ENCODE data around the gene TBL1XR1. TPM values are rescaled to one million over a fixed set of nuclear protein-coding genes. Genes with fewer than 3 reads are reported as not detected.

Gene TBL1XR1
- total and polyA plus RNA-seq, 2 of the 4 experiments (the other 2 are of a cell fraction), result 25.2 to 170 TPM

- Histone ChIP-seq H3K4ac (ENCODE audit: low read depth, low read length) (no peak overlapping the region), H3K56ac (ENCODE audit: extremely low read depth, insufficient read depth, low read length) (no peak overlapping the region), H3K14ac (replicated peaks; ENCODE audit: low read depth, low read length) (no peak overlapping the region), H3K4me3 (ENCODE audit: insufficient read depth, low read depth, low read length) (no peak overlapping the region), H2BK20ac (ENCODE audit: low read depth, low read length) (no peak overlapping the region), H3K27me3 (ENCODE audit: control insufficient read depth, insufficient read depth, low read length) (no peaks in the 10 kb centered on the region), H3K9me3 (ENCODE audit: control insufficient read depth, insufficient read depth, low read length) (no peaks in the 10 kb centered on the region), H3K18ac (ENCODE audit: low read depth, low read length) (no peak overlapping the region), H3K4me2 (ENCODE audit: low read depth, low read length) (no peak overlapping the region), H2AK5ac (ENCODE audit: low read depth, low read length) (no peak overlapping the region), H2AK9ac (replicated peaks; ENCODE audit: low read depth, low read length, poor library complexity) (no peak overlapping the region), H4K8ac (ENCODE audit: low read depth in 2 of 2, low read length in 2 of 2) (no peak overlapping the region), H2BK15ac (ENCODE audit: low read depth, low read length) (no peak overlapping the region), H3K79me1 (ENCODE audit: low read depth in 1 of 2, low read length in 2 of 2) (peaks cover 26 to 56% of the 10 kb centered on the region in 2 experiments), H4K91ac (ENCODE audit: insufficient read depth, low read depth, low read length) (no peak overlapping the region), H4K5ac (ENCODE audit: low read depth, low read length) (no peak overlapping the region), H3K9me1 (ENCODE audit: insufficient read depth, low read length) (peaks cover 6% of the 10 kb centered on the region; the same call in 1 of the 2 replicates), H3K23ac (ENCODE audit: low read depth, low read length) (no peak overlapping the region), H3K9ac (ENCODE audit: low read depth, low read length) (no peak overlapping the region), H2BK120ac (ENCODE audit: low read depth, low read length) (no peak overlapping the region), H3K36me3 (ENCODE audit: control insufficient read depth, insufficient read depth, low read length) (no peaks in the 10 kb centered on the region), H3K4me1 (ENCODE audit: control insufficient read depth, insufficient read depth, low read length) (peaks cover 5% of the 10 kb centered on the region), H2AFZ (replicated peaks; ENCODE audit: low read length, poor library complexity) (no peak overlapping the region), H3K27ac (ENCODE audit: insufficient read depth, low read length) (no peak overlapping the region), H4K20me1 (ENCODE audit: insufficient read depth, low read length) (peaks cover 41% of the 10 kb centered on the region), H2BK5ac (ENCODE audit: low read depth, low read length, poor library complexity, severe bottlenecking) (no peak overlapping the region)
- ATAC-seq (ENCODE audit: low read depth) (no peak), DNase-seq (no peak)
- WGBS, 2 experiments (ENCODE audit: extremely low coverage in 2 of 2, insufficient read length in 1 of 2), result no CpG with 5 or more reads among the region's 3 CpGs
- dilution Hi-C loops (cut with HindIII; ENCODE audit: low sequenced_read_pairs, unreplicated experiment) (no loop called here), in situ Hi-C loops (cut with MboI; ENCODE audit: low sequenced_read_pairs) (no loop called here), intact Hi-C loops (cut with micrococcal nuclease) (no loop called here)
- POLR2A ChIA-PET (ENCODE audit: unreplicated experiment), result no interaction called here
- TF ChIP-seq RAD21 (IDR thresholded peaks at IDR 0.05; ENCODE audit: low read length) (no peak), MAFK (IDR thresholded peaks at IDR 0.05; ENCODE audit: low read depth, low read length) (no peak), CHD1 (IDR thresholded peaks at IDR 0.05; ENCODE audit: low read depth, low read length) (no peak), SMC3 (IDR thresholded peaks at IDR 0.05; ENCODE audit: low read depth, low read length) (no peak), USF2 (IDR thresholded peaks at IDR 0.05; ENCODE audit: low read depth, low read length) (no peak), MXI1 (IDR thresholded peaks at IDR 0.05; ENCODE audit: borderline replicate concordance, low read depth, low read length) (no peak), CTCF (conservative IDR thresholded peaks at IDR 0.05; ENCODE audit: low read depth, low read length) (no peak), RFX5 (IDR thresholded peaks at IDR 0.05; ENCODE audit: low read depth, low read length) (no peak), BHLHE40 (IDR thresholded peaks at IDR 0.05; ENCODE audit: low read depth, low read length) (no peak), NFE2L2 (IDR thresholded peaks at IDR 0.05; ENCODE audit: low read depth, low read length) (no peak), ELK1 (IDR thresholded peaks at IDR 0.05; ENCODE audit: borderline replicate concordance, low read depth, low read length) (no peak), FOS (IDR thresholded peaks at IDR 0.05; ENCODE audit: low read depth, low read length) (no peak), POLR2A (IDR thresholded peaks at IDR 0.05; ENCODE audit: low read depth, low read length) (no peak), CEBPB (IDR thresholded peaks at IDR 0.05; ENCODE audit: low read depth, low read length) (no peak), RCOR1 (IDR thresholded peaks at IDR 0.05; ENCODE audit: insufficient replicate concordance, low read length) (no peak), MAZ (IDR thresholded peaks at IDR 0.05; ENCODE audit: borderline replicate concordance, low read depth, low read length) (no peak)
- BruUV-seq (replicated peaks), result no TSS peak
- CTCF ChIA-PET, result interaction anchor here (0.9 kb wide), 1 partner anchor 64 kb away, joined by 4 read pairs; no protein-coding TSS in a partner anchor
Observed at GRCh38 chr3:177084616-177085015, 112.7 kb downstream of the TBL1XR1 start.

Measured in IMR-90 (cell line).